Activated CD4-positive, alpha-beta memory T cell treated with anti-CD3 and anti-CD28 coated beads, Interleukin-2, amount 10 ng/mL, durations not matched to agents 7 days and 5 days (primary cell): Measurements from ENCODE around the gene USP26. TPM values are rescaled to one million over a fixed set of nuclear protein-coding genes. Genes with fewer than 3 reads are reported as not detected.
"Not testable (repeated sequence)": the region's sequence is repeated elsewhere in the genome, so short reads cannot be mapped to it uniquely, and the experiment has no call there.

Experiments
- CTCF ChIA-PET: fragments of 350-600 bp; sonication (Branson Sonifier 250); formaldehyde crosslinking; loops from one replicate; lab custom pipeline; 2021; ENCODE audit warnings: antibody characterized with exemption, inconsistent platforms; lab: Charles Lee
- POLR2A ChIA-PET: fragments of 350-600 bp; sonication (Branson Sonifier 250); formaldehyde crosslinking; loops from one replicate; lab custom pipeline; 2021; ENCODE audit warnings: antibody characterized with exemption; lab: Charles Lee
- DNase-seq: peaks from one replicate; pipeline ENCODE4 v3.0.0-alpha.2; 2020
- H3K27ac Mint-ChIP-seq: one replicate; pipeline ENCODE4 v1.8.0; 2021; ENCODE audit warnings: mild to moderate bottlenecking, mixed read lengths
- H3K27me3 Mint-ChIP-seq: one replicate; pipeline ENCODE4 v1.8.0; 2021; ENCODE audit warnings: mixed read lengths
- H3K36me3 Mint-ChIP-seq: one replicate; pipeline ENCODE4 v1.8.0; 2021; ENCODE audit warnings: low read depth, mixed read lengths
- H3K4me1 Mint-ChIP-seq: one replicate; pipeline ENCODE4 v1.8.0; 2021; ENCODE audit warnings: mixed read lengths
- H3K4me3 Mint-ChIP-seq: one replicate; pipeline ENCODE4 v1.8.0; 2021; ENCODE audit warnings: mild to moderate bottlenecking, mixed read lengths
- H3K9me3 Mint-ChIP-seq: one replicate; pipeline ENCODE4 v1.8.0; 2021; ENCODE audit warnings: mixed read lengths
- total RNA-seq, 2 experiments: library from RNA; stranded (reverse); gene quantifications; one replicate each; pipeline ENCODE4 v1.2.3, GENCODE V29; 2021

USP26 gene
- total RNA-seq: not detected

DNA sequence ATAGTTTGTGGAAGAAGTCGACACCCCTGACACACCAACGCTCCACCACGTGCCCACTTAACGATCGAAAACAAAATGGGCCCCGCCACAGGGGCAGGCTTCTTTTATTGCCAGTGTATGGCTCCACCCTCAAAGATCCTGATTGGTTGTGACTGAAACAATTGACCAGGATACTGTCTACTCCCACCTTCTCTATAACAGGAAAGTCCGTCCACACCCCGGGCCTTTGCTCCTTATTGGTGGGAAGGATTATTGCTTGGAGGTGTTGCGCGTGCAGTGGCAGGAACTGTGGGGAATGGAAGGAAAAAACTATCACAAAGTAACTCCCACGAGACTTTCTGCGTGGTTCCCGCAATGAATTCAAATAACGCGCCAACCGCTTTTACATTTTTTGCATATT, at the start of gene USP26:
Gene USP26 (minus strand): TSS at position 79 of the 400 bp plus-strand sequence. CDS start 68,889 bp downstream, outside the sequence.
- Mint-ChIP-seq H3K36me3 (no peaks in the 10 kb centered on the region), H3K4me1 (no peaks in the 10 kb centered on the region), H3K27ac (no peak within 1 kb of the TSS), H3K9me3 (no peaks in the 10 kb centered on the region), H3K27me3 (no peaks in the 10 kb centered on the region), H3K4me3 (no peak within 1 kb of the TSS)
- POLR2A ChIA-PET: no interaction called here
- DNase-seq: no peak
- CTCF ChIA-PET: no interaction called here

- Mint-ChIP-seq H3K36me3 (no peaks in the 10 kb centered on the region), H3K27ac (no peak overlapping the region), H3K4me1 (no peaks in the 10 kb centered on the region), H3K27me3 (no peaks in the 10 kb centered on the region), H3K9me3 (no peaks in the 10 kb centered on the region), H3K4me3 (no peak overlapping the region)
- POLR2A ChIA-PET: no interaction called here
- no peak for DNase-seq
- CTCF ChIA-PET: no interaction called here
These were observed 37.4 kb upstream of the USP26 start for GRCh38 chrX:133134282-133134681.

GRCh38 chrX:133120406-133120805, 23.5 kb upstream of the USP26 start:
- DNase-seq: no peak
- Mint-ChIP-seq H3K4me3 (no peak overlapping the region), H3K9me3 (no peaks in the 10 kb centered on the region), H3K4me1 (no peaks in the 10 kb centered on the region), H3K27me3 (peaks cover 4% of the 10 kb centered on the region), H3K27ac (no peak overlapping the region), H3K36me3 (no peaks in the 10 kb centered on the region)
- POLR2A ChIA-PET: no interaction called here
- CTCF ChIA-PET: no interaction called here

- no peaks in the 10 kb centered on the region for H3K9me3 Mint-ChIP-seq
- ChIA-PET POLR2A (no interaction called here), CTCF (no interaction called here)
- no peaks in the 10 kb centered on the region for H3K4me1 Mint-ChIP-seq
- no peaks in the 10 kb centered on the region for H3K27me3 Mint-ChIP-seq
- DNase-seq: no peak
- H3K27ac Mint-ChIP-seq: no peak overlapping the region
- no peaks in the 10 kb centered on the region for H3K36me3 Mint-ChIP-seq
- H3K4me3 Mint-ChIP-seq: no peak overlapping the region
These were observed 2.7 kb downstream of the USP26 start for GRCh38 chrX:133094098-133094731.

DNA sequence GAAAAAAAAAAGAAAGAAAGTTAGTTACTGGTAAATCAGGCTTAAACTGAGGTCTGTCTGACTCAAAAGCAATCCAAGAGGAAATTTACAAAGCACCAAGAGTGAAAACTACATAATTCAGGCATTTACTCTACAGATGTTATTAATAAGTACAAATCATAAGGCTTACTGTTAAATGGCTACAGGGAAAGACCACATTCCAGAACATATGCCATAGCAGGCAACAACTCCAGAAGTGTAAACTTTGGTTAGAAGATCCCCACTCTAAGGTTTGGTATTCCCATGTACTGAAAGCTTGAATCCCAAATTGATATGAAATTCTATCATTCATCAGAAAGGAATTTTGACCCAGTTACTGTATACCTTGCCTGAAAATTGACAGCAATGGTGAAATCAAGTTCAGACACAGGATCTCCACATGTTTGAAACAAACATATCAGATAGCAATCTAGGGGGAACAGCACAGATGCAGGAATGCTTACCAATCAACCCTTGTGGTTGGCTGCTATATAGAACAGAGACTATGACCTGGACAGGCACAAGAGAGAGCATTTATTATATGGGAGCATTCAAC, 6.6 kb downstream of the USP26 start:
- no peak for DNase-seq
- H3K36me3 Mint-ChIP-seq: no peaks in the 10 kb centered on the region
- CTCF ChIA-PET: no interaction called here
- no peak overlapping the region for H3K4me3 Mint-ChIP-seq
- no peaks in the 10 kb centered on the region for H3K9me3 Mint-ChIP-seq
- POLR2A ChIA-PET: no interaction called here
- no peaks in the 10 kb centered on the region for H3K27me3 Mint-ChIP-seq
- no peaks in the 10 kb centered on the region for H3K4me1 Mint-ChIP-seq
- H3K27ac Mint-ChIP-seq: no peak overlapping the region

GRCh38 chrX:133089411-133089810, 7.5 kb downstream of the USP26 start:
- ChIA-PET POLR2A (no interaction called here), CTCF (no interaction called here)
- H3K4me1 Mint-ChIP-seq: no peaks in the 10 kb centered on the region
- no peak overlapping the region for H3K27ac Mint-ChIP-seq
- no peaks in the 10 kb centered on the region for H3K27me3 Mint-ChIP-seq
- H3K9me3 Mint-ChIP-seq: no peaks in the 10 kb centered on the region
- no peak overlapping the region for H3K4me3 Mint-ChIP-seq
- DNase-seq: no peak
- H3K36me3 Mint-ChIP-seq: no peaks in the 10 kb centered on the region

- POLR2A ChIA-PET: no interaction called here
- Mint-ChIP-seq H3K4me1 (no peaks in the 10 kb centered on the region), H3K27me3 (no peaks in the 10 kb centered on the region), H3K36me3 (no peaks in the 10 kb centered on the region), H3K27ac (no peak overlapping the region), H3K4me3 (no peak overlapping the region), H3K9me3 (no peaks in the 10 kb centered on the region)
- no peak for DNase-seq
- CTCF ChIA-PET: no interaction called here
These were observed 11.1 kb downstream of the USP26 start for GRCh38 chrX:133085785-133086184.

GRCh38 chrX:133085056-133085455, 11.9 kb downstream of the USP26 start:
- DNase-seq, H3K9me3 Mint-ChIP-seq, H3K4me1 Mint-ChIP-seq, H3K27me3 Mint-ChIP-seq, POLR2A ChIA-PET, CTCF ChIA-PET, H3K4me3 Mint-ChIP-seq, H3K36me3 Mint-ChIP-seq, H3K27ac Mint-ChIP-seq: not testable (repeated sequence)

DNA sequence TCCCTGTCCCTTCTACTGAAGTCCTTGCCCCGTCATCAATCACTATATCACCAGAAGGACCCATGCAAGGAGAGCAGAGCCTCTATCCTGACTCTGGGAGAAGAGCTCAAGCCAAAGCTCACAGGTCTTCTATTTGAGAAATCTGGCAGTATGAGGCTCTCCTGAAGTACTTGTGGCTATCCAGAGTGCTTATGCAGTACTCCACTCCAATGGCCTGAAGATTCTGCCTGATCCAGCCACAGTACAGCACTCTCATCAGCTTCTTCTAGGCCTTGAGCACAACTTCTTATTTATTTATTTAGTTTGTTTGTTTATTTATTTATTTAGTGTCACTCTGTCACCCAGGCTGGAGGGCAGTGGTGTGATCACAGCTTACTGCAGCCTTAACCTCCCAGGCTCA, 13.0 kb downstream of the USP26 start:
- ChIA-PET CTCF (no interaction called here), POLR2A (no interaction called here)
- no peaks in the 10 kb centered on the region for H3K4me1 Mint-ChIP-seq
- no peak overlapping the region for H3K27ac Mint-ChIP-seq
- no peaks in the 10 kb centered on the region for H3K36me3 Mint-ChIP-seq
- no peak for DNase-seq
- no peaks in the 10 kb centered on the region for H3K9me3 Mint-ChIP-seq
- H3K4me3 Mint-ChIP-seq: no peak overlapping the region
- H3K27me3 Mint-ChIP-seq: no peaks in the 10 kb centered on the region

DNA sequence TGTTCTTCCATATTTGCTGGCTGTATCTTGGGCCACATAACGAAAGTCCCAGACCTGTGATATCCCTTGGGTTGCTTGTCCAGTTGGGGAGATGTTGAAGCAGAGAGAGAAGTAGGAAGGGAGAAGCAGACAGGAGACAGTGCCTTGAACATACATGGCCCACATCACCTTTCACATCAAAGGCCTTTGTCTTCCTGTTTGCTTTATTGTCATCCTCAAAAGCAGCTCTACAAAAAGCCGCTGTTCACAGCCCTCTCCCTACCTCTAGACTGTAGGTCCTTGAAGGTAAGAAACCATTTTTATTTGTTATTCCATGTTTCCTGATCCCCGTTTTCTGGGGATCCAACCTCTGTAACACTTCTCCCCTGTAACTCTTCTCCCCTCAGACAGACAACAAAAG, 14.9 kb downstream of the USP26 start:
- Mint-ChIP-seq H3K4me1 (no peaks in the 10 kb centered on the region), H3K36me3 (no peaks in the 10 kb centered on the region), H3K27ac (no peak overlapping the region), H3K4me3 (no peak overlapping the region), H3K27me3 (no peaks in the 10 kb centered on the region), H3K9me3 (no peaks in the 10 kb centered on the region)
- DNase-seq: no peak
- ChIA-PET CTCF (no interaction called here), POLR2A (no interaction called here)

- H3K36me3 Mint-ChIP-seq, H3K27ac Mint-ChIP-seq, H3K27me3 Mint-ChIP-seq, H3K9me3 Mint-ChIP-seq, H3K4me1 Mint-ChIP-seq, CTCF ChIA-PET, DNase-seq, H3K4me3 Mint-ChIP-seq, POLR2A ChIA-PET: not testable (repeated sequence)
These were observed 19.1 kb downstream of the USP26 start for GRCh38 chrX:133077856-133078255.

GRCh38 chrX:133072566-133072965, 24.3 kb downstream of the USP26 start:
- H3K27me3 Mint-ChIP-seq: peaks cover 2% of the 10 kb centered on the region
- no peak overlapping the region for H3K27ac Mint-ChIP-seq
- H3K4me1 Mint-ChIP-seq: no peaks in the 10 kb centered on the region
- no peaks in the 10 kb centered on the region for H3K36me3 Mint-ChIP-seq
- no peak overlapping the region for H3K4me3 Mint-ChIP-seq
- H3K9me3 Mint-ChIP-seq: no peaks in the 10 kb centered on the region
- POLR2A ChIA-PET: no interaction called here
- CTCF ChIA-PET: no interaction called here
- no peak for DNase-seq

GRCh38 chrX:133068461-133068860, 28.4 kb downstream of the USP26 start:
- Mint-ChIP-seq H3K4me1 (no peaks in the 10 kb centered on the region), H3K9me3 (no peaks in the 10 kb centered on the region), H3K27ac (no peak overlapping the region), H3K4me3 (no peak overlapping the region), H3K27me3 (peaks cover 5% of the 10 kb centered on the region), H3K36me3 (no peaks in the 10 kb centered on the region)
- no peak for DNase-seq
- ChIA-PET CTCF (no interaction called here), POLR2A (no interaction called here)

DNA sequence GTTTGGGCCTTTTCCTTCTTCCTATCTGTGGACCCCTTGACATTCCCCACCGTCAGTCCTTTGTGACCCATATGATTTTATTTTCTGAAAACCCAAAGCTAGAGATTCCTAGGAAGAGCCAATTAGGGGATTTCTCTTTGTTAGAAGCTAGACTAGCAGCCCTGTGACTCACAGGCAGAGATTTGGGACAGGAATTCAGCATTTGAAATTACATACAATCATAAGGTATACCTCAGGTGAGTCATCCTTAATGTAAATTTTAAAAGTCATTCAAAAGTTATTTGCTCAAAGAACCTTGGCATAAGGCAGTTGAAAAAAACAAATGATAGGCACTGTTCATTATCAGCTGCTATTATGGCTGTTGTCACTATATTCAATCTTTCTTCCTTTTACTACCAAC, 40.6 kb downstream of the USP26 start:
- POLR2A ChIA-PET: no interaction called here
- Mint-ChIP-seq H3K27ac (no peak overlapping the region), H3K36me3 (no peaks in the 10 kb centered on the region), H3K4me3 (no peak overlapping the region), H3K4me1 (no peaks in the 10 kb centered on the region), H3K27me3 (peaks cover 3% of the 10 kb centered on the region), H3K9me3 (no peaks in the 10 kb centered on the region)
- CTCF ChIA-PET: interaction anchor here (1.6 kb wide), 1 partner anchor 8 kb away, joined by 4 read pairs; no protein-coding TSS in a partner anchor
- DNase-seq: no peak
